GM12878 (cell line): ENCODE measurements around the gene NEK5. TPM values are rescaled to one million over a fixed set of nuclear protein-coding genes. Genes with fewer than 3 reads are reported as not detected.

ENCODE experiments used
- ATAC-seq: fragments of 200-7000 bp; cut with Tn5 transposase; 3 replicates; pipeline ENCODE4 v1.9.1; 2020; ENCODE audit warnings: mild to moderate bottlenecking, moderate library complexity
- BruUV-seq: library from RNA; stranded (reverse); fragments of 400-500 nt; replicated peaks from 2 replicates; lab custom pipeline; 2021; lab: Mats Ljungman, UMichigan
- CTCF ChIA-PET: fragments of 300-600 bp; sonication (Branson Sonifier 250); formaldehyde crosslinking; extraction: SDS; loops from one replicate; lab custom pipeline; 2021; ENCODE audit warnings: inconsistent platforms; lab: Yijun Ruan, JAX
- POLR2A ChIA-PET: fragments of 350-600 bp; formaldehyde crosslinking; extraction: SDS; loops from one replicate; lab custom pipeline; 2021; ENCODE audit warnings: inconsistent platforms; lab: Charles Lee
- RAD21 ChIA-PET: fragments of 300-600 bp; sonication (Branson Sonifier 250); formaldehyde crosslinking; loops from one replicate; lab custom pipeline; 2023; ENCODE audit warnings: antibody characterized with exemption; ENCODE audit not compliant: unreplicated experiment; lab: Charles Lee
- SMC1A ChIA-PET: fragments of 300-600 bp; sonication (Branson Sonifier 250); formaldehyde crosslinking; loops from one replicate; lab custom pipeline; 2023; ENCODE audit not compliant: unreplicated experiment, uncharacterized antibody; lab: Charles Lee
- DNase-seq: peaks from one replicate; pipeline ENCODE4 v3.0.0-alpha.2; 2011; ENCODE audit warnings: low read depth, low spot score
- FAIRE-seq: peaks from 3 replicates; lab custom pipeline; 2011; peaks lifted over from hg19 to GRCh38; lab: Jason Lieb, UNC
- H2AFZ ChIP-seq: 2 replicates; pipeline ENCODE4 v1.6.0; 2011; ENCODE audit warnings: low read depth, low read length, control low read depth; ENCODE audit not compliant: control insufficient read depth
- H3K27ac ChIP-seq: 2 replicates; pipeline ENCODE4 v1.5.1; 2011; ENCODE audit warnings: control low read depth; ENCODE audit not compliant: control insufficient read depth, insufficient read depth
- H3K27me3 ChIP-seq, 2 experiments: replicated peaks in 1 of 2; 2 replicates each; pipeline versions ENCODE4 v1.6.0 to v1.6.1; 2011; ENCODE audit warnings: low read length in 1 of 2; ENCODE audit not compliant: control insufficient read depth in 2 of 2, insufficient read depth in 2 of 2
- H3K36me3 ChIP-seq, 2 experiments: 2 replicates each; pipeline ENCODE4 v1.5.1; 2011; ENCODE audit warnings: low read length in 1 of 2; ENCODE audit not compliant: control insufficient read depth in 2 of 2, insufficient read depth in 2 of 2
- H3K4me1 ChIP-seq: 2 replicates; pipeline ENCODE4 v1.6.1; 2011; ENCODE audit warnings: mild to moderate bottlenecking, low read length, moderate library complexity, mixed read lengths; ENCODE audit not compliant: control insufficient read depth, insufficient read depth
- H3K4me2 ChIP-seq: 2 replicates; pipeline ENCODE4 v1.6.0; 2011; ENCODE audit warnings: control low read depth; ENCODE audit not compliant: control insufficient read depth, insufficient read depth
- H3K4me3 ChIP-seq: fragments of 200-600 bp; sonication (generic); 2 replicates; pipeline ENCODE4 v1.5.1; 2016
- H3K79me2 ChIP-seq: 2 replicates; pipeline ENCODE4 v1.6.0; 2011; ENCODE audit warnings: low read length; ENCODE audit not compliant: control insufficient read depth, insufficient read depth
- H3K9ac ChIP-seq: 2 replicates; pipeline ENCODE4 v1.8.0; 2011; ENCODE audit warnings: low read length, control low read depth, mixed read lengths; ENCODE audit not compliant: control insufficient read depth, insufficient read depth
- H3K9me3 ChIP-seq: replicated peaks from 3 replicates; pipeline ENCODE4 v1.5.1; 2011; ENCODE audit warnings: mild to moderate bottlenecking, low read length; ENCODE audit not compliant: control insufficient read depth, insufficient read depth
- H4K20me1 ChIP-seq: 2 replicates; pipeline ENCODE4 v1.6.0; 2011; ENCODE audit not compliant: control insufficient read depth, insufficient read depth
- CBX3 ChIP-seq: fragments of 200-600 bp; sonication (generic); IDR thresholded peaks from 2 replicates; pipeline ENCODE4 v1.6.1; 2016; ENCODE audit warnings: low read depth, borderline replicate concordance
- EP300 ChIP-seq, 2 experiments: fragments of 150-350 bp in 1 of 2; IDR thresholded peaks; 2 replicates each; pipeline ENCODE4 v1.6.1; 2011 to 2012; ENCODE audit warnings: low read depth in 2 of 2, low read length in 2 of 2, borderline replicate concordance in 1 of 2, improper control_type of control experiment in 1 of 2, inconsistent platforms in 1 of 2; ENCODE audit not compliant: control insufficient read depth in 1 of 2
- KLF5 ChIP-seq: fragments of 450-650 bp; IDR thresholded peaks from 2 replicates; pipeline ENCODE4 v1.6.1; 2014; ENCODE audit warnings: mild to moderate bottlenecking; ENCODE audit not compliant: partially characterized antibody
- RB1 ChIP-seq: fragments of 450-650 bp; formaldehyde crosslinking; IDR thresholded peaks from 2 replicates; pipeline ENCODE4 v1.6.1; 2017; ENCODE audit warnings: mild to moderate bottlenecking, borderline replicate concordance
- SIN3A ChIP-seq: IDR thresholded peaks from 2 replicates; pipeline ENCODE4 v1.6.1; 2012; ENCODE audit warnings: low read depth, low read length, improper control_type of control experiment
- SPI1 ChIP-seq: IDR thresholded peaks from 2 replicates; pipeline ENCODE4 v1.6.1; 2011; ENCODE audit warnings: low read depth, mild to moderate bottlenecking, low read length, moderate library complexity, borderline replicate concordance; ENCODE audit not compliant: insufficient read depth
- WGBS: methylation state at CpG from one replicate; pipeline ENCODE4 v1.1.6; 2016; ENCODE audit warnings: low lambda C conversion rate; ENCODE audit not compliant: insufficient replicate concordance, insufficient coverage; ENCODE audit errors: missing lambda C conversion rate; 5-methylcytosine and 5-hydroxymethylcytosine counted together
- in situ Hi-C: fragments of 300-500 bp; cut with MboI; formaldehyde crosslinking; loops from 9 replicates; pipeline ENCODE4 v1.14.3; 2018; ENCODE audit warnings: mixed read lengths
- intact Hi-C: fragments of 100-400 bp; cut with micrococcal nuclease; formaldehyde crosslinking; loops from one replicate; pipeline ENCODE4 v1.14.2; 2022; ENCODE audit not compliant: unreplicated experiment
- polyA plus RNA-seq, 11 experiments: library from polyadenylated mRNA; depleted of rRNA in 4 of 11; unstranded in 6 of 11; stranded (reverse) in 5 of 11; fragments of >200 nt; fragmentation: Nextera tagmentation in 4 of 11; fragmentation: Illumina TruSeq in 1 of 11; extraction: Ambion mirVana in 4 of 11; extraction: Trizol in 1 of 11; gene quantifications; 1 replicate in 1 of 11; 2 replicates in 10 of 11; pipeline versions ENCODE4 v1.2.1 to v1.2.3, GENCODE V29; 2011 to 2016; ENCODE audit warnings: inconsistent platforms in 2 of 11, missing spikeins in 2 of 11, low read depth in 1 of 11
- total RNA-seq, 4 experiments: library from RNA; depleted of rRNA in 3 of 4; stranded (reverse); fragments of >200 nt in 3 of 4; fragmentation: Illumina TruSeq in 1 of 4; extraction: Trizol in 1 of 4; gene quantifications; 2 replicates each; pipeline versions ENCODE4 v1.2.1 to v1.2.3, GENCODE V29; 2013 to 2021
- TF ChIP-seq, protein P1 (sequence below): fragments of 450-650 bp; IDR thresholded peaks from 2 replicates; pipeline ENCODE4 v1.6.1; 2016; ENCODE audit warnings: mild to moderate bottlenecking
- TF ChIP-seq, protein P2 (sequence below): IDR thresholded peaks from 2 replicates; pipeline ENCODE4 v1.6.1; 2012; ENCODE audit warnings: low read depth, low read length, improper control_type of control experiment

NEK5 gene
- total and polyA plus RNA-seq, 10 of the 15 experiments (the other 5 are each of a cell fraction or from before 2014, with no cell fraction given) = 0.04 to 0.32 (median 0.20) TPM; not detected in 6

GRCh38 chr13:52097197-52097596 lies 31.7 kb downstream of the NEK5 start:
- ChIA-PET CTCF (no interaction called here), SMC1A (no interaction called here), POLR2A (no interaction called here), RAD21 (no interaction called here)
- Histone ChIP-seq H3K27ac (no peak overlapping the region), H4K20me1 (no peaks in the 10 kb centered on the region), H3K4me1 (no peaks in the 10 kb centered on the region), H3K27me3 (no peaks in the 10 kb centered on the region), H3K9ac (no peak overlapping the region), H3K36me3 (no peaks in the 10 kb centered on the region), H2AFZ (no peak overlapping the region), H3K4me2 (no peak overlapping the region), H3K4me3 (no peak overlapping the region), H3K9me3 (no peaks in the 10 kb centered on the region), H3K79me2 (no peaks in the 10 kb centered on the region)
- intact Hi-C loops = no loop called here
- no peak for ATAC-seq
- no peak for FAIRE-seq
- DNase-seq = no peak
- TF ChIP-seq KLF5 = no peak
- TF ChIP-seq, protein P1, sequence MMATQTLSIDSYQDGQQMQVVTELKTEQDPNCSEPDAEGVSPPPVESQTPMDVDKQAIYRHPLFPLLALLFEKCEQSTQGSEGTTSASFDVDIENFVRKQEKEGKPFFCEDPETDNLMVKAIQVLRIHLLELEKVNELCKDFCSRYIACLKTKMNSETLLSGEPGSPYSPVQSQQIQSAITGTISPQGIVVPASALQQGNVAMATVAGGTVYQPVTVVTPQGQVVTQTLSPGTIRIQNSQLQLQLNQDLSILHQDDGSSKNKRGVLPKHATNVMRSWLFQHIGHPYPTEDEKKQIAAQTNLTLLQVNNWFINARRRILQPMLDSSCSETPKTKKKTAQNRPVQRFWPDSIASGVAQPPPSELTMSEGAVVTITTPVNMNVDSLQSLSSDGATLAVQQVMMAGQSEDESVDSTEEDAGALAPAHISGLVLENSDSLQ = no peak
- no peak for TF ChIP-seq SIN3A
- TF ChIP-seq EP300 (IDR thresholded peaks at IDR 0.05; ENCODE audit: borderline replicate concordance in 1 of 2, control insufficient read depth in 1 of 2, low read depth in 2 of 2, low read length in 2 of 2) = no peak
- TF ChIP-seq RB1 = no peak
- TF ChIP-seq SPI1 = no peak
- no peak for TF ChIP-seq CBX3
- TF ChIP-seq, protein P2, sequence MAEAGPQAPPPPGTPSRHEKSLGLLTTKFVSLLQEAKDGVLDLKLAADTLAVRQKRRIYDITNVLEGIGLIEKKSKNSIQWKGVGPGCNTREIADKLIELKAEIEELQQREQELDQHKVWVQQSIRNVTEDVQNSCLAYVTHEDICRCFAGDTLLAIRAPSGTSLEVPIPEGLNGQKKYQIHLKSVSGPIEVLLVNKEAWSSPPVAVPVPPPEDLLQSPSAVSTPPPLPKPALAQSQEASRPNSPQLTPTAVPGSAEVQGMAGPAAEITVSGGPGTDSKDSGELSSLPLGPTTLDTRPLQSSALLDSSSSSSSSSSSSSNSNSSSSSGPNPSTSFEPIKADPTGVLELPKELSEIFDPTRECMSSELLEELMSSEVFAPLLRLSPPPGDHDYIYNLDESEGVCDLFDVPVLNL = no peak
- 61% methylated on average over 5 of the region's 5 CpGs for WGBS
- in situ Hi-C loops = no loop called here
- no TSS peak for BruUV-seq
